BJ (cell line): ENCODE measurements around the gene HPRT1. TPM values are rescaled to one million over a fixed set of nuclear protein-coding genes. Genes with fewer than 3 reads are reported as not detected.
A peak's percentile ranks its signal among the peaks of the same experiment; 100 is the strongest.

ENCODE experiments used
- CTCF ChIA-PET: fragments of 350-600 bp; formaldehyde crosslinking; extraction: SDS; loops from one replicate; lab custom pipeline; 2021; ENCODE audit warnings: antibody characterized with exemption, inconsistent platforms; lab: Yijun Ruan, JAX
- POLR2A ChIA-PET: fragments of 300-600 bp; sonication (Branson Sonifier 250); formaldehyde crosslinking; extraction: SDS; loops from one replicate; lab custom pipeline; 2021; ENCODE audit warnings: antibody characterized with exemption; lab: Charles Lee
- DNase-seq: peaks from one replicate; pipeline ENCODE4 v3.0.0-alpha.2; 2011; ENCODE audit warnings: low read depth
- H3K27me3 ChIP-seq: 2 replicates; pipeline ENCODE4 v1.6.0; 2011; ENCODE audit warnings: low read length; ENCODE audit not compliant: control insufficient read depth, insufficient read depth
- H3K36me3 ChIP-seq: 2 replicates; pipeline ENCODE4 v1.5.1; 2011; ENCODE audit warnings: low read length; ENCODE audit not compliant: control insufficient read depth, insufficient read depth
- H3K4me3 ChIP-seq: 2 replicates; pipeline ENCODE4 v1.5.1; 2011; ENCODE audit warnings: low read depth, mild to moderate bottlenecking, control low read depth, low read length
- polyA minus RNA-seq: library from RNA; depleted of rRNA, polyadenylated mRNA; stranded (reverse); fragments of >200 nt; gene quantifications from 2 replicates; pipeline ENCODE4 v1.2.3, GENCODE V29; 2011; rRNA and poly(A)+ RNA removed
- polyA plus RNA-seq: library from polyadenylated mRNA; depleted of rRNA; stranded (reverse); fragments of >200 nt; gene quantifications from 2 replicates; pipeline ENCODE4 v1.2.3, GENCODE V29; 2011; rRNA removed
- TF ChIP-seq, protein P1 (sequence below): IDR thresholded peaks from 2 replicates; pipeline ENCODE4 v1.5.1; 2011; ENCODE audit warnings: low read depth, mild to moderate bottlenecking, control low read depth, inconsistent platforms, low read length, moderate library complexity; ENCODE audit not compliant: insufficient read depth

HPRT1 gene, protein sequence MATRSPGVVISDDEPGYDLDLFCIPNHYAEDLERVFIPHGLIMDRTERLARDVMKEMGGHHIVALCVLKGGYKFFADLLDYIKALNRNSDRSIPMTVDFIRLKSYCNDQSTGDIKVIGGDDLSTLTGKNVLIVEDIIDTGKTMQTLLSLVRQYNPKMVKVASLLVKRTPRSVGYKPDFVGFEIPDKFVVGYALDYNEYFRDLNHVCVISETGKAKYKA
- polyA plus RNA-seq: 8.8 and 20.6 TPM in 2 replicates
- 4.1 and 4.2 TPM in 2 replicates for polyA minus RNA-seq

DNA sequence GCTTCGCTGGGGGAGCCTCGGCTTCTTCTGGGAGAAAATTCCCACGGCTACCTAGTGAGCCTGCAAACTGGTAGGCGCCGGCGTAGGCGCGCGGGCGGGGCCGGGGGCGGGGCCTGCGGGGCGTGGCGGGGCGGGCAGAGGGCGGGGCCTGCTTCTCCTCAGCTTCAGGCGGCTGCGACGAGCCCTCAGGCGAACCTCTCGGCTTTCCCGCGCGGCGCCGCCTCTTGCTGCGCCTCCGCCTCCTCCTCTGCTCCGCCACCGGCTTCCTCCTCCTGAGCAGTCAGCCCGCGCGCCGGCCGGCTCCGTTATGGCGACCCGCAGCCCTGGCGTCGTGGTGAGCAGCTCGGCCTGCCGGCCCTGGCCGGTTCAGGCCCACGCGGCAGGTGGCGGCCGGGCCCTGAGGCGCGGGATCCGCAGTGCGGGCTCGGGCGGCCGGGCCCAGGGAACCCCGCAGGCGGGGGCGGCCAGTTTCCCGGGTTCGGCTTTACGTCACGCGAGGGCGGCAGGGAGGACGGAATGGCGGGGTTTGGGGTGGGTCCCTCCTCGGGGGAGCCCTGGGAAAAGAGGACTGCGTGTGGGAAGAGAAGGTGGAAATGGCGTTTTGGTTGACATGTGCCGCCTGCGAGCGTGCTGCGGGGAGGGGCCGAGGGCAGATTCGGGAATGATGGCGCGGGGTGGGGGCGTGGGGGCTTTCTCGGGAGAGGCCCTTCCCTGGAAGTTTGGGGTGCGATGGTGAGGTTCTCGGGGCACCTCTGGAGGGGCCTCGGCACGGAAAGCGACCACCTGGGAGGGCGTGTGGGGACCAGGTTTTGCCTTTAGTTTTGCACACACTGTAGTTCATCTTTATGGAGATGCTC is at the start of gene HPRT1:
Gene HPRT1 (plus strand): TSS at position 161 of the 857 bp plus-strand sequence. CDS start 147 bp downstream, at position 308.
- CTCF ChIA-PET: no interaction called here

DNA sequence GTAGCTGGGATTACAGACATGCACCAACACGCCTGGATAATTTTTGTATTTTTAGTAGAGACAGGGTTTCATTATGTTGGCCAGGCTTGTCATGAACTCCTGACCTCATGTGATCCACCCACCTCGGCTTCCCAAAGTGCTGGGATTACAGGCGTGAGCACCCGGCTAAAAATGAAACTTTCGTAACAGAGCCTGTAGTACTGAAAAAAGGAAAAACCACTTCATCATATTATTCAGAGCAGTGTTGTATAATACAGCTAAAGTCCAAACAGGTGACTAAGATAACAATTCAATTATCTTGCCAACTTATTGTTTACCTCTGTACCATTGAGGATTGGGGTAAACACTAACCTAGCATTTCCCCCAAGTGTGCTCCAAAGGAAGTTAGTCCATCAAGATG is 43.9 kb upstream of the HPRT1 start:
- H3K4me3 ChIP-seq: no peak overlapping the region
- peaks cover 1% of the 10 kb centered on the region; the same call in 1 of the 2 replicates for H3K36me3 ChIP-seq
- no peaks in the 10 kb centered on the region for H3K27me3 ChIP-seq
- no peak for DNase-seq
- POLR2A ChIA-PET: no interaction called here
- TF ChIP-seq, protein P1, sequence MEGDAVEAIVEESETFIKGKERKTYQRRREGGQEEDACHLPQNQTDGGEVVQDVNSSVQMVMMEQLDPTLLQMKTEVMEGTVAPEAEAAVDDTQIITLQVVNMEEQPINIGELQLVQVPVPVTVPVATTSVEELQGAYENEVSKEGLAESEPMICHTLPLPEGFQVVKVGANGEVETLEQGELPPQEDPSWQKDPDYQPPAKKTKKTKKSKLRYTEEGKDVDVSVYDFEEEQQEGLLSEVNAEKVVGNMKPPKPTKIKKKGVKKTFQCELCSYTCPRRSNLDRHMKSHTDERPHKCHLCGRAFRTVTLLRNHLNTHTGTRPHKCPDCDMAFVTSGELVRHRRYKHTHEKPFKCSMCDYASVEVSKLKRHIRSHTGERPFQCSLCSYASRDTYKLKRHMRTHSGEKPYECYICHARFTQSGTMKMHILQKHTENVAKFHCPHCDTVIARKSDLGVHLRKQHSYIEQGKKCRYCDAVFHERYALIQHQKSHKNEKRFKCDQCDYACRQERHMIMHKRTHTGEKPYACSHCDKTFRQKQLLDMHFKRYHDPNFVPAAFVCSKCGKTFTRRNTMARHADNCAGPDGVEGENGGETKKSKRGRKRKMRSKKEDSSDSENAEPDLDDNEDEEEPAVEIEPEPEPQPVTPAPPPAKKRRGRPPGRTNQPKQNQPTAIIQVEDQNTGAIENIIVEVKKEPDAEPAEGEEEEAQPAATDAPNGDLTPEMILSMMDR: no peak
- CTCF ChIA-PET: no interaction called here

More for the DNA sequence above, at the start of gene HPRT1:
- TF ChIP-seq, protein P1: no peak
- no peaks in the 10 kb centered on the region for H3K36me3 ChIP-seq
- no peaks in the 10 kb centered on the region for H3K27me3 ChIP-seq
- H3K4me3 ChIP-seq: peak within 1 kb of the TSS; percentile 64
- POLR2A ChIA-PET: interaction anchor here (0.5 to 0.6 kb wide), 2 partner anchors 13 to 15 kb away, joined by 3 to 4 read pairs; no protein-coding TSS in a partner anchor
- DNase-seq: no peak

DNA sequence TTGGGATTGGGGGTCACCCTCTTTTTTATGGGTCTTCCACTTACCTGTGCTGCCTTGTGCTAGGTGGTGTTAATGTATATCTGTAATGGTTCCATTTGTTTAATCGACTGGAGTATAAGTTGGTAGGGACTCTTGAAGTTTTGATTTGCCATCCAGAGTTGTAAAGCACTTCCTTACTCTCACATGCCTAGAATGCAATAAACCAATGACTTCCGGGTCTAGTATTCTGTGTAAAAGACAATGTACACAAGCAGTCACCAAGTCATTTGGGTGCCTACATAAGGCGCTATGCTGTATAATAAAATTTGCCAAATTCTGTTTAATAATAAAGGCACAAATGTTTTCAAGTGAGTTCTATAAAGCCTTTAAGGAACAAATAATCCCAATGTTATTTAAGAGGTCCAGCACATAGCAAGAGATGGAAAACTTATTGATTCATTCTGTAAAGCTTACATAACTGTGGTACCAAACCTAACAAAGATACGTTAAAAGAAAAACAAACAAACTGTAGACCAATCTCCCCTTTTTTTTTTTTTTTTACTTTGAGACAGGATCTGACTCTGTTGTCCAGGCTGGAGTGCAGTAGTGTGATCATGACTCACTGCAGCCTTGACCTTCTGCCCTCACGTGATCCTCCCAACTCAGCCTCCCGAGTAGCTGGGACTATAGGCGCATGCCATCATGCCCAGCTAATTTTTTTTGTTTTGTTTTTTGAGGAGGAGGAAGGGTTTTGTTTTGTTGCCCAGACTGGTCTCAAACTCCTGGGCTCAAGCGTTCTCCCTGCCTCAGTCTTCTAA is 41.5 kb upstream of the HPRT1 start:
- ChIA-PET POLR2A (no interaction called here), CTCF (interaction anchor here (0.9 to 2.2 kb wide), 2 partner anchors 65 to 336 kb away, joined by 3 to 6 read pairs; no protein-coding TSS in a partner anchor)

DNA sequence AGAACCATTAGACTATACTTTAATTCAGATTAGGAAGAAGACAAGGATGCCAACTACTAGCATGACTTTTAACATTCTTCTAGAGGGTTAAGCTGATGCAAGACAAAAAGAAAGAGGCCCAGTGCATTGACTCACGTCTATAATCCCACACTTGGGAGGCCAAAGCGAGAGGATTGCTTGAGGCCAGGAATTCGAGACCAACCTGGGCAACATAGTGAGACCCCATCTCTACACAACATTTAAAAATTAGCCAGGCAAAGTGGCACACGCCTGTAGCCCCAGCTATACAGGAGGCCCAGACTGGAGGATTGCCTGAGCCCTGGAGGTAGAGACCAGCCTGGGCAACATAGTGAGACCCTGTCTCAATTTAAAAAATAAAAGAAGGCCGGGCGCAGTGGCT is 40.2 kb upstream of the HPRT1 start:
- TF ChIP-seq, protein P1: no peak
- H3K4me3 ChIP-seq: no peak overlapping the region
- no peak for DNase-seq
- no peaks in the 10 kb centered on the region for H3K27me3 ChIP-seq
- ChIA-PET CTCF (interaction anchor here (0.8 to 2.2 kb wide), 2 partner anchors 64 to 363 kb away, joined by 3 to 6 read pairs; no protein-coding TSS in a partner anchor), POLR2A (no interaction called here)
- H3K36me3 ChIP-seq: peaks cover 1% of the 10 kb centered on the region; the same call in 1 of the 2 replicates

More for the DNA sequence above, 41.5 kb upstream of the HPRT1 start:
- TF ChIP-seq, protein P1: no peak
- H3K27me3 ChIP-seq: no peaks in the 10 kb centered on the region
- no peak overlapping the region for H3K4me3 ChIP-seq
- no peak for DNase-seq
- H3K36me3 ChIP-seq: peaks cover 1% of the 10 kb centered on the region; the same call in 1 of the 2 replicates
